Activated naive CD8-positive, alpha-beta T cell treated with anti-CD3 and anti-CD28 coated beads, Interleukin-2, amount 50 U/mL, for 16 hours (primary cell): ENCODE data around the gene GPR31.
"Not testable (repeated sequence)": the region's sequence is repeated elsewhere in the genome, so short reads cannot be mapped to it uniquely, and the experiment has no call there.

Experiments used
- DNase-seq: peaks from one replicate; pipeline ENCODE4 v3.0.0-alpha.2; 2020; ENCODE audit warnings: low read depth, low spot score

Gene GPR31

GRCh38 chr6:167167699-167168098 is 9.9 kb upstream of the GPR31 start:
- DNase-seq: not testable (repeated sequence)

- no peak for DNase-seq
Measured at GRCh38 chr6:167165858-167166471, 8.2 kb upstream of the GPR31 start.

GRCh38 chr6:167164261-167164660 is 6.5 kb upstream of the GPR31 start:
- no peak for DNase-seq

- DNase-seq: no peak
Measured at GRCh38 chr6:167163476-167164011, 5.8 kb upstream of the GPR31 start.

- no peak for DNase-seq
Measured at GRCh38 chr6:167162591-167162990, 4.8 kb upstream of the GPR31 start.

GRCh38 chr6:167161851-167162467 is 4.2 kb upstream of the GPR31 start:
- no peak for DNase-seq

- no peak for DNase-seq
Measured at GRCh38 chr6:167157414-167157813, 366 bp downstream of the GPR31 start.

- no peak for DNase-seq
Measured at GRCh38 chr6:167154895-167155294, 2.9 kb downstream of the GPR31 start.

- DNase-seq: no peak
Measured at GRCh38 chr6:167154291-167154690, 3.5 kb downstream of the GPR31 start.

- no peak for DNase-seq
Measured at GRCh38 chr6:167153521-167153959, 4.2 kb downstream of the GPR31 start.

GRCh38 chr6:167152862-167153261 is 4.9 kb downstream of the GPR31 start:
- DNase-seq: no peak

- DNase-seq: no peak
Measured at GRCh38 chr6:167151648-167152047, 6.1 kb downstream of the GPR31 start.

- no peak for DNase-seq
Measured at GRCh38 chr6:167150941-167151549, 6.7 kb downstream of the GPR31 start.

- no peak for DNase-seq
Measured at GRCh38 chr6:167148997-167149396, 8.8 kb downstream of the GPR31 start.

GRCh38 chr6:167148021-167148420 is 9.8 kb downstream of the GPR31 start:
- no peak for DNase-seq

GRCh38 chr6:167146977-167147376 is 10.8 kb downstream of the GPR31 start:
- DNase-seq: no peak

GRCh38 chr6:167146135-167146534 is 11.6 kb downstream of the GPR31 start:
- DNase-seq: no peak

- no peak for DNase-seq
Measured at GRCh38 chr6:167145461-167145860, 12.3 kb downstream of the GPR31 start.

- no peak for DNase-seq
Measured at GRCh38 chr6:167143041-167143440, 14.7 kb downstream of the GPR31 start.

- no peak for DNase-seq
Measured at GRCh38 chr6:167142433-167142761, 15.4 kb downstream of the GPR31 start.

GRCh38 chr6:167141667-167142432 is 15.9 kb downstream of the GPR31 start:
- no peak for DNase-seq
